ENCODE results near the gene ACTN4. TPM values are rescaled to one million over a fixed set of nuclear protein-coding genes. Genes with fewer than 3 reads are reported as not detected.

Gene ACTN4
- total and polyA plus RNA-seq, 2 donors (not counting 3 experiments of a cell fraction or from before 2014, with no cell fraction given) = 313 to 748 TPM

DNA sequence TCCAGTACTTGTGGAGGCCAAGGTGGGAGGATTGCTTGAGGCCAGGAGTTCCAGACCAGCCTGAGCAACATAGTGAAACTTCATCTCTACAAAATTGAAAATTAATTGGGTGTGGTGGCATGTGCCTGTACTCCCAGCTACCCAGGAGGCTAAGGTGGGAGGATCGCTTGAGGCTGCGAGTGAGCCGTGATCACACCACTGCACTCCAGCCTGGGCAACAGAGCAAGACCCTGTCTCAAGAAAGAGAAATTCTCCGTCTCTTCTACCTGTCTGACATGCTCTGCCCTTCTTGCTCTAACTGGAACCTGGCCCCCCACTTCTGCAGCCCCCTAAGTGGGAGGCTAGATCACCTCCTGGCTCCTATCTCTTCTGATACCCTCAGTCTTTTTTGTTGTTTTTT is 21.0 kb upstream of the ACTN4 start:
- no peak overlapping the region for H3K27ac ChIP-seq (ENCODE audit: insufficient read depth, low read depth, low read length)

More for the DNA sequence above, 21.0 kb upstream of the ACTN4 start:
- DNase-seq (ENCODE audit: low read depth, low spot score) (no peak), FAIRE-seq (no peak)
- Histone ChIP-seq H2AFZ (ENCODE audit: low read depth, low read length) (no peak overlapping the region), H3K9ac (replicated peaks; ENCODE audit: extremely low read depth, insufficient read depth, low read length) (no peak overlapping the region), H4K20me1 (replicated peaks; ENCODE audit: control insufficient read depth, extremely low read depth, insufficient read depth, low read length) (no peaks in the 10 kb centered on the region), H3K36me3 (ENCODE audit: control insufficient read depth in 2 of 2, extremely low read depth in 1 of 2, insufficient read depth in 2 of 2, low read length in 2 of 2) (peaks cover 21 to 38% of the 10 kb centered on the region in 2 experiments), H3K4me2 (ENCODE audit: insufficient read depth, low read length) (no peak overlapping the region), H3K79me2 (ENCODE audit: control insufficient read depth, insufficient read depth, low read length) (no peaks in the 10 kb centered on the region), H3K4me1 (ENCODE audit: control insufficient read depth, extremely low read depth, insufficient read depth, low read length) (no peaks in the 10 kb centered on the region), H3K9me1 (replicated peaks; ENCODE audit: control insufficient read depth, extremely low read depth, insufficient read depth, low read length) (no peaks in the 10 kb centered on the region), H3K9me3 (replicated peaks; ENCODE audit: control insufficient read depth, insufficient read depth, low read length) (no peaks in the 10 kb centered on the region), H3K27me3 (ENCODE audit: control insufficient read depth in 2 of 2, insufficient read depth in 2 of 2, low read length in 2 of 2) (no peaks in the 10 kb centered on the region), H3K4me3 (replicated peaks in 1 of 3; ENCODE audit: insufficient read depth in 1 of 3, low read depth in 1 of 3, low read length in 3 of 3) (no peak overlapping the region)
- intact Hi-C loops (cut with micrococcal nuclease) = no loop called here
- CTCF ChIA-PET = interaction anchor here (1.0 kb wide), 1 partner anchor 11 kb away, joined by 5 read pairs; no protein-coding TSS in a partner anchor
- BruUV-seq (replicated peaks) = no TSS peak
- dilution Hi-C loops (cut with MboI; ENCODE audit: extremely low pct_ligation_motif_present, low sequenced_read_pairs) = no loop called here
- TF ChIP-seq EZH2 (IDR thresholded peaks at IDR 0.05; ENCODE audit: borderline replicate concordance, low read depth, low read length, severe bottlenecking) (no peak), POLR2AphosphoS5 (IDR thresholded peaks at IDR 0.05; ENCODE audit: insufficient read depth, low read depth, low read length) (no peak), MAX (IDR thresholded peaks at IDR 0.05; ENCODE audit: insufficient read depth, insufficient read length) (no peak), JUN (IDR thresholded peaks at IDR 0.05; ENCODE audit: borderline replicate concordance, insufficient read depth, insufficient read length, low read depth) (no peak), FOS (IDR thresholded peaks at IDR 0.05; ENCODE audit: borderline replicate concordance, insufficient read depth, low read length) (no peak), POLR2A (IDR thresholded peaks at IDR 0.05; ENCODE audit: low read depth, low read length) (no peak), CTCF (IDR thresholded peaks at IDR 0.05; ENCODE audit: extremely low read depth in 1 of 2, insufficient read depth in 1 of 2, low read depth in 1 of 2, low read length in 2 of 2) (no peak), MYC (IDR thresholded peaks at IDR 0.05; ENCODE audit: low read depth, low read length) (no peak), GATA2 (IDR thresholded peaks at IDR 0.05; ENCODE audit: insufficient read depth, insufficient read length, low read depth, low read length) (no peak)
- POLR2A ChIA-PET = no interaction called here
